ENCODE data around the gene MGAT5. TPM values are rescaled to one million over a fixed set of nuclear protein-coding genes. Genes with fewer than 3 reads are reported as not detected.
A peak's percentile ranks its signal among the peaks of the same experiment; 100 is the strongest.

Gene MGAT5
- total RNA-seq, 1 experiment from 2014 or later = 95.3 TPM

- DNase-seq = no peak
- no peaks in the 10 kb centered on the region for H3K27me3 ChIP-seq
- no peak overlapping the region for H3K4me3 ChIP-seq
- no peaks in the 10 kb centered on the region for H3K9me3 ChIP-seq (replicated peaks)
- no peak overlapping the region for H3K27ac ChIP-seq
- peaks cover 25% of the 10 kb centered on the region for H3K4me1 ChIP-seq
- H3K36me3 ChIP-seq = peaks cover 4% of the 10 kb centered on the region; the same call in 1 of the 2 replicates
Observed at GRCh38 chr2:134241911-134242310, 12.0 kb upstream of the MGAT5 start.

- peaks cover 2% of the 10 kb centered on the region; the same call in 1 of the 2 replicates for H3K36me3 ChIP-seq
- no peak for DNase-seq
- H3K27me3 ChIP-seq = no peaks in the 10 kb centered on the region
- no peak overlapping the region for H3K27ac ChIP-seq
- H3K4me1 ChIP-seq = peaks cover 25% of the 10 kb centered on the region
- no peaks in the 10 kb centered on the region for H3K9me3 ChIP-seq (replicated peaks)
- no peak overlapping the region for H3K4me3 ChIP-seq
Observed at GRCh38 chr2:134243244-134243643, 10.6 kb upstream of the MGAT5 start.

- Histone ChIP-seq H3K27ac (no peak overlapping the region), H3K36me3 (no peaks in the 10 kb centered on the region), H3K27me3 (no peaks in the 10 kb centered on the region), H3K4me3 (no peak overlapping the region), H3K4me1 (peaks cover 25% of the 10 kb centered on the region), H3K9me3 (replicated peaks) (no peaks in the 10 kb centered on the region)
- no peak for DNase-seq
Observed at GRCh38 chr2:134244086-134244485, 9.8 kb upstream of the MGAT5 start.

GRCh38 chr2:134244587-134244986 is 9.3 kb upstream of the MGAT5 start:
- H3K4me3 ChIP-seq = no peak overlapping the region
- H3K36me3 ChIP-seq = no peaks in the 10 kb centered on the region
- DNase-seq = no peak
- peaks cover 20% of the 10 kb centered on the region for H3K4me1 ChIP-seq
- no peak overlapping the region for H3K27ac ChIP-seq
- H3K27me3 ChIP-seq = no peaks in the 10 kb centered on the region
- no peaks in the 10 kb centered on the region for H3K9me3 ChIP-seq (replicated peaks)

GRCh38 chr2:134245340-134245984 is 8.4 kb upstream of the MGAT5 start:
- H3K4me3 ChIP-seq = no peak overlapping the region
- no peaks in the 10 kb centered on the region for H3K9me3 ChIP-seq (replicated peaks)
- peaks cover 14% of the 10 kb centered on the region; the same call in 1 of the 2 replicates for H3K4me1 ChIP-seq
- no peaks in the 10 kb centered on the region; the same call in 1 of the 2 replicates for H3K36me3 ChIP-seq
- no peaks in the 10 kb centered on the region for H3K27me3 ChIP-seq
- H3K27ac ChIP-seq = no peak overlapping the region
- peak; percentile 78 to 88 for DNase-seq

GRCh38 chr2:134246154-134246874 is 7.6 kb upstream of the MGAT5 start:
- peak; percentile 49 to 74 for DNase-seq
- H3K4me3 ChIP-seq = no peak overlapping the region
- no peaks in the 10 kb centered on the region for H3K9me3 ChIP-seq (replicated peaks)
- H3K27ac ChIP-seq = no peak overlapping the region
- no peaks in the 10 kb centered on the region; the same call in 1 of the 2 replicates for H3K36me3 ChIP-seq
- H3K4me1 ChIP-seq = peaks cover 14% of the 10 kb centered on the region; the same call in 1 of the 2 replicates
- H3K27me3 ChIP-seq = no peaks in the 10 kb centered on the region

GRCh38 chr2:134247679-134248078 is 6.2 kb upstream of the MGAT5 start:
- Histone ChIP-seq H3K27me3 (no peaks in the 10 kb centered on the region), H3K4me1 (peaks cover 14% of the 10 kb centered on the region; the same call in 1 of the 2 replicates), H3K36me3 (peaks cover 2% of the 10 kb centered on the region; the same call in 1 of the 2 replicates), H3K27ac (no peak overlapping the region), H3K4me3 (no peak overlapping the region), H3K9me3 (replicated peaks) (no peaks in the 10 kb centered on the region)
- no peak for DNase-seq

- Histone ChIP-seq H3K4me3 (no peak overlapping the region), H3K36me3 (peaks cover 10% of the 10 kb centered on the region), H3K27me3 (no peaks in the 10 kb centered on the region), H3K4me1 (peaks cover 17% of the 10 kb centered on the region), H3K27ac (no peak overlapping the region), H3K9me3 (replicated peaks) (no peaks in the 10 kb centered on the region)
- DNase-seq = no peak
Observed at GRCh38 chr2:134248913-134249312, 5.0 kb upstream of the MGAT5 start.

GRCh38 chr2:134249755-134250154 is 4.1 kb upstream of the MGAT5 start:
- H3K4me1 ChIP-seq = peaks cover 17% of the 10 kb centered on the region
- no peaks in the 10 kb centered on the region for H3K9me3 ChIP-seq (replicated peaks)
- H3K27me3 ChIP-seq = no peaks in the 10 kb centered on the region
- no peak for DNase-seq
- H3K27ac ChIP-seq = no peak overlapping the region
- H3K36me3 ChIP-seq = peaks cover 19% of the 10 kb centered on the region
- H3K4me3 ChIP-seq = no peak overlapping the region

GRCh38 chr2:134250840-134251461 is 2.9 kb upstream of the MGAT5 start:
- Histone ChIP-seq H3K4me3 (no peak overlapping the region), H3K27me3 (no peaks in the 10 kb centered on the region), H3K4me1 (peaks cover 9% of the 10 kb centered on the region), H3K36me3 (peaks cover 26% of the 10 kb centered on the region), H3K27ac (no peak overlapping the region), H3K9me3 (replicated peaks) (no peaks in the 10 kb centered on the region)
- no peak for DNase-seq

- Histone ChIP-seq H3K27me3 (no peaks in the 10 kb centered on the region), H3K27ac (no peak overlapping the region), H3K4me3 (no peak overlapping the region), H3K36me3 (peaks cover 30% of the 10 kb centered on the region), H3K4me1 (peaks cover 3% of the 10 kb centered on the region), H3K9me3 (replicated peaks) (no peaks in the 10 kb centered on the region)
- DNase-seq = no peak
Observed at GRCh38 chr2:134252092-134252750, 1.7 kb upstream of the MGAT5 start.

- no peak for DNase-seq
- Histone ChIP-seq H3K27me3 (no peaks in the 10 kb centered on the region), H3K36me3 (peaks cover 30% of the 10 kb centered on the region), H3K4me3 (no peak overlapping the region), H3K27ac (no peak overlapping the region), H3K4me1 (peaks cover 3% of the 10 kb centered on the region), H3K9me3 (replicated peaks) (no peaks in the 10 kb centered on the region)
Observed at GRCh38 chr2:134253117-134253704, 661 bp upstream of the MGAT5 start.

- no peak for DNase-seq
- no peak overlapping the region for H3K27ac ChIP-seq
- peaks cover 12% of the 10 kb centered on the region for H3K4me1 ChIP-seq
- H3K9me3 ChIP-seq (replicated peaks) = no peaks in the 10 kb centered on the region
- no peaks in the 10 kb centered on the region for H3K27me3 ChIP-seq
- H3K36me3 ChIP-seq = peaks cover 30% of the 10 kb centered on the region
- H3K4me3 ChIP-seq = no peak overlapping the region
Observed at GRCh38 chr2:134254824-134255223, 952 bp downstream of the MGAT5 start.

GRCh38 chr2:134256956-134257355 is 3.1 kb downstream of the MGAT5 start:
- Histone ChIP-seq H3K4me1 (peaks cover 30% of the 10 kb centered on the region), H3K4me3 (no peak overlapping the region), H3K9me3 (replicated peaks) (no peaks in the 10 kb centered on the region), H3K27ac (no peak overlapping the region), H3K36me3 (peaks cover 30% of the 10 kb centered on the region), H3K27me3 (no peaks in the 10 kb centered on the region)
- no peak for DNase-seq
